H1 (cell line): ENCODE measurements around the gene DCBLD2. TPM values are rescaled to one million over a fixed set of nuclear protein-coding genes. Genes with fewer than 3 reads are reported as not detected.

Experiments used
- CTCF ChIA-PET: fragments of 300-600 bp; sonication (Branson Sonifier 250); formaldehyde crosslinking; loops from one replicate; lab custom pipeline; 2021; ENCODE audit not compliant: partially characterized antibody; lab: Charles Lee
- POLR2A ChIA-PET: fragments of 300-600 bp; sonication (Branson Sonifier 250); formaldehyde crosslinking; loops from one replicate; lab custom pipeline; 2021; ENCODE audit warnings: inconsistent platforms; ENCODE audit not compliant: partially characterized antibody; lab: Charles Lee
- DNase-seq, 2 experiments: peaks; one replicate each; pipeline versions ENCODE4 v3.0.0 to v3.0.0-alpha.2; 2010 to 2022; ENCODE audit warnings: low spot score in 2 of 2, low read depth in 1 of 2, mixed read lengths in 1 of 2
- FAIRE-seq: peaks from 2 replicates; lab custom pipeline; 2011; peaks lifted over from hg19 to GRCh38; lab: Jason Lieb, UNC
- H2AFZ ChIP-seq: 2 replicates; pipeline ENCODE4 v1.8.1; 2012; ENCODE audit warnings: low read length, inconsistent platforms
- H2AK5ac ChIP-seq: 2 replicates; pipeline ENCODE4 v1.6.1; 2013; ENCODE audit warnings: low read depth, low read length
- H2BK120ac ChIP-seq: replicated peaks from 2 replicates; pipeline ENCODE3; 2013; ENCODE audit warnings: low read depth, low read length, inconsistent platforms
- H2BK12ac ChIP-seq: 2 replicates; pipeline ENCODE4 v1.6.1; 2013; ENCODE audit warnings: low read depth, low read length
- H2BK15ac ChIP-seq: 2 replicates; pipeline ENCODE4 v1.6.1; 2013; ENCODE audit warnings: low read length
- H2BK20ac ChIP-seq: 2 replicates; pipeline ENCODE4 v1.6.1; 2013; ENCODE audit warnings: low read length
- H2BK5ac ChIP-seq: 2 replicates; pipeline ENCODE4 v1.6.1; 2013; ENCODE audit warnings: low read depth, low read length
- H3K14ac ChIP-seq: 2 replicates; pipeline ENCODE4 v1.6.1; 2013; ENCODE audit warnings: inconsistent platforms; ENCODE audit not compliant: insufficient read length
- H3K18ac ChIP-seq: 2 replicates; pipeline ENCODE4 v1.6.1; 2013; ENCODE audit warnings: low read length; ENCODE audit errors: extremely low read depth
- H3K23ac ChIP-seq: 2 replicates; pipeline ENCODE4 v1.6.1; 2013; ENCODE audit warnings: inconsistent platforms; ENCODE audit not compliant: insufficient read length
- H3K23me2 ChIP-seq: 2 replicates; pipeline ENCODE4 v1.6.1; 2013; ENCODE audit warnings: low read depth, low read length
- H3K27ac ChIP-seq: 2 replicates; pipeline ENCODE4 v1.6.1; 2011; ENCODE audit warnings: low read depth, low read length, inconsistent platforms
- H3K27me3 ChIP-seq, 4 experiments: replicated peaks in 1 of 4; 1 replicate in 1 of 4; 2 replicates in 3 of 4; pipeline versions ENCODE4 v1.6.1 to v1.8.1; 2011 to 2013; ENCODE audit warnings: low read length in 3 of 4, mild to moderate bottlenecking in 3 of 4, inconsistent platforms in 2 of 4, mixed read lengths in 2 of 4, moderate library complexity in 1 of 4; ENCODE audit not compliant: control insufficient read depth in 3 of 4, insufficient read depth in 3 of 4; ENCODE audit errors: extremely low read depth in 1 of 4
- H3K36me3 ChIP-seq, 4 experiments: 2 replicates each; pipeline versions ENCODE4 v1.6.1 to v1.8.1; 2011 to 2013; ENCODE audit warnings: mild to moderate bottlenecking in 4 of 4, low read length in 3 of 4, moderate library complexity in 2 of 4, control low read depth in 1 of 4, inconsistent platforms in 1 of 4; ENCODE audit not compliant: insufficient read depth in 4 of 4, control insufficient read depth in 2 of 4
- H3K4ac ChIP-seq: replicated peaks from 2 replicates; pipeline ENCODE3; 2013; ENCODE audit warnings: low read length, low read depth, mixed read lengths, inconsistent platforms; ENCODE audit not compliant: insufficient read length
- H3K4me1 ChIP-seq, 4 experiments: replicated peaks in 1 of 4; 1 replicate in 1 of 4; 2 replicates in 3 of 4; pipeline versions ENCODE4 v1.6.1 to v1.8.1; 2011 to 2013; ENCODE audit warnings: low read length in 3 of 4, inconsistent platforms in 2 of 4, mixed read lengths in 1 of 4; ENCODE audit not compliant: insufficient read depth in 4 of 4, control insufficient read depth in 3 of 4
- H3K4me2 ChIP-seq, 2 experiments: 2 replicates each; pipeline versions ENCODE4 v1.6.1 to v1.8.1; 2011 to 2013; ENCODE audit warnings: low read depth in 2 of 2, low read length in 2 of 2, control low read depth in 1 of 2, inconsistent platforms in 1 of 2, mild to moderate bottlenecking in 1 of 2; ENCODE audit not compliant: insufficient read depth in 1 of 2
- H3K4me3 ChIP-seq, 4 experiments: fragments of 200-600, 300-600 bp in 1 of 4; sonication (generic), shearing (Covaris generic), sonication (Bioruptor Twin) in 1 of 4; 2 replicates each; pipeline versions ENCODE4 v1.5.1 to v1.8.1; 2011 to 2016; ENCODE audit warnings: low read length in 4 of 4, low read depth in 3 of 4, control low read depth in 2 of 4, inconsistent platforms in 2 of 4, mild to moderate bottlenecking in 2 of 4, mixed read lengths in 1 of 4, moderate library complexity in 1 of 4; ENCODE audit not compliant: insufficient read depth in 2 of 4; ENCODE audit errors: extremely low read depth in 1 of 4
- H3K56ac ChIP-seq: replicated peaks from 2 replicates; pipeline ENCODE3; 2013; ENCODE audit warnings: low read depth, mild to moderate bottlenecking, mixed read lengths, low read length, inconsistent platforms; ENCODE audit not compliant: insufficient read length
- H3K79me1 ChIP-seq: 2 replicates; pipeline ENCODE4 v1.6.1; 2013; ENCODE audit warnings: low read depth, low read length, control low read depth
- H3K79me2 ChIP-seq, 2 experiments: 2 replicates each; pipeline versions ENCODE4 v1.6.1 to v1.8.1; 2012 to 2013; ENCODE audit warnings: low read length in 2 of 2, mild to moderate bottlenecking in 2 of 2, inconsistent platforms in 1 of 2; ENCODE audit not compliant: insufficient read depth in 2 of 2, control insufficient read depth in 1 of 2
- H3K9ac ChIP-seq, 4 experiments: replicated peaks in 1 of 4; 1 replicate in 1 of 4; 2 replicates in 3 of 4; pipeline versions ENCODE4 v1.6.1 to v1.8.1; 2011 to 2013; ENCODE audit warnings: low read depth in 3 of 4, low read length in 3 of 4, control low read depth in 2 of 4, mild to moderate bottlenecking in 2 of 4, moderate library complexity in 2 of 4, inconsistent platforms in 1 of 4; ENCODE audit errors: extremely low read depth in 1 of 4
- H3K9me3 ChIP-seq, 2 experiments: 2 replicates each; pipeline versions ENCODE4 v1.6.1 to v1.8.1; 2012 to 2013; ENCODE audit warnings: mild to moderate bottlenecking in 2 of 2, moderate library complexity in 2 of 2, control low read depth in 1 of 2, inconsistent platforms in 1 of 2, low read depth in 1 of 2, low read length in 1 of 2, mixed read lengths in 1 of 2; ENCODE audit not compliant: insufficient read depth in 2 of 2
- H4K20me1 ChIP-seq, 2 experiments: replicated peaks in 1 of 2; 2 replicates each; pipeline versions ENCODE3 to v1.8.1; 2011 to 2013; ENCODE audit warnings: inconsistent platforms in 2 of 2, low read length in 2 of 2, mild to moderate bottlenecking in 1 of 2; ENCODE audit not compliant: insufficient read depth in 2 of 2, control insufficient read depth in 1 of 2
- H4K5ac ChIP-seq: 2 replicates; pipeline ENCODE4 v1.6.1; 2013; ENCODE audit warnings: low read length, low read depth, mixed read lengths, inconsistent platforms; ENCODE audit not compliant: insufficient read length
- H4K8ac ChIP-seq: 2 replicates; pipeline ENCODE4 v1.8.0; 2013; ENCODE audit warnings: mild to moderate bottlenecking, moderate library complexity, low read length, inconsistent platforms; ENCODE audit not compliant: insufficient read depth; ENCODE audit errors: extremely low read depth
- H4K91ac ChIP-seq: replicated peaks from 2 replicates; pipeline ENCODE3; 2013; ENCODE audit warnings: low read length, mixed read lengths, inconsistent platforms; ENCODE audit not compliant: insufficient read length
- CBX5 ChIP-seq: fragments of 300-800, 300-1000 bp; sonication (generic); IDR thresholded peaks from 2 replicates; pipeline ENCODE4 v1.7.1; 2016; ENCODE audit warnings: antibody characterized with exemption, low read length, low read depth
- EP300 ChIP-seq, 2 experiments: IDR thresholded peaks; 1 replicate in 1 of 2; 2 replicates in 1 of 2; pipeline ENCODE4 v1.6.1; 2011 to 2012; ENCODE audit warnings: low read depth in 2 of 2, low read length in 2 of 2, mild to moderate bottlenecking in 2 of 2, borderline replicate concordance in 1 of 2, inconsistent platforms in 1 of 2, moderate library complexity in 1 of 2
- GABPA ChIP-seq: IDR thresholded peaks from 2 replicates; pipeline ENCODE4 v1.6.1; 2011; ENCODE audit warnings: mild to moderate bottlenecking, low read length, moderate library complexity, borderline replicate concordance; ENCODE audit not compliant: insufficient read depth
- NRF1 ChIP-seq: IDR thresholded peaks from 2 replicates; pipeline ENCODE4 v1.6.1; 2011; ENCODE audit warnings: mild to moderate bottlenecking, low read depth, low read length, improper control_type of control experiment
- RBBP5 ChIP-seq: IDR thresholded peaks from 2 replicates; pipeline ENCODE4 v1.7.1; 2012; ENCODE audit warnings: low read depth, mild to moderate bottlenecking, inconsistent platforms, low read length, moderate library complexity, borderline replicate concordance
- SP1 ChIP-seq: IDR thresholded peaks from 2 replicates; pipeline ENCODE4 v1.6.1; 2011; ENCODE audit warnings: low read depth, low read length
- ZNF274 ChIP-seq: IDR thresholded peaks from 2 replicates; pipeline ENCODE4 v1.7.0; 2012; ENCODE audit warnings: low read length, borderline replicate concordance; ENCODE audit errors: extremely low read depth
- WGBS, 2 experiments: shearing (Covaris generic) in 1 of 2; methylation state at CpG; one replicate each; pipeline versions ENCODE4 v1.1.6 to v1.1.7; 2013 to 2015; ENCODE audit warnings: low lambda C conversion rate in 2 of 2, mixed read lengths in 2 of 2, inconsistent platforms in 1 of 2, low coverage in 1 of 2, missing lambda C conversion rate in 1 of 2; ENCODE audit not compliant: insufficient replicate concordance in 2 of 2, insufficient coverage in 1 of 2, insufficient read length in 1 of 2; ENCODE audit errors: extremely low coverage in 1 of 2, missing lambda C conversion rate in 1 of 2; 5-methylcytosine and 5-hydroxymethylcytosine counted together
- polyA plus RNA-seq, 7 experiments: library from polyadenylated mRNA; depleted of rRNA in 3 of 7; stranded (reverse) in 5 of 7; unstranded in 2 of 7; fragments of >200 nt in 5 of 7; fragments of 200-250 nt in 2 of 7; gene quantifications; 1 replicate in 5 of 7; 2 replicates in 1 of 7; 4 replicates in 1 of 7; pipeline versions ENCODE4 v1.2.1 to v1.2.3, GENCODE V29; 2011 to 2013; ENCODE audit warnings: missing spikeins in 2 of 7, mixed read lengths in 2 of 7
- total RNA-seq: library from RNA; stranded (reverse); fragmentation: NEBNext Ultra II Directional; extraction: Animal tissue kit (Norgen Biotek cat#: 25700); gene quantifications from 2 replicates; pipeline ENCODE4 v1.2.1, GENCODE V29; 2021

DCBLD2 gene
- total and polyA plus RNA-seq, 2 of the 8 experiments (the other 6 are each of a cell fraction or from before 2014, with no cell fraction given): 19.6 to 63.8 TPM

DNA sequence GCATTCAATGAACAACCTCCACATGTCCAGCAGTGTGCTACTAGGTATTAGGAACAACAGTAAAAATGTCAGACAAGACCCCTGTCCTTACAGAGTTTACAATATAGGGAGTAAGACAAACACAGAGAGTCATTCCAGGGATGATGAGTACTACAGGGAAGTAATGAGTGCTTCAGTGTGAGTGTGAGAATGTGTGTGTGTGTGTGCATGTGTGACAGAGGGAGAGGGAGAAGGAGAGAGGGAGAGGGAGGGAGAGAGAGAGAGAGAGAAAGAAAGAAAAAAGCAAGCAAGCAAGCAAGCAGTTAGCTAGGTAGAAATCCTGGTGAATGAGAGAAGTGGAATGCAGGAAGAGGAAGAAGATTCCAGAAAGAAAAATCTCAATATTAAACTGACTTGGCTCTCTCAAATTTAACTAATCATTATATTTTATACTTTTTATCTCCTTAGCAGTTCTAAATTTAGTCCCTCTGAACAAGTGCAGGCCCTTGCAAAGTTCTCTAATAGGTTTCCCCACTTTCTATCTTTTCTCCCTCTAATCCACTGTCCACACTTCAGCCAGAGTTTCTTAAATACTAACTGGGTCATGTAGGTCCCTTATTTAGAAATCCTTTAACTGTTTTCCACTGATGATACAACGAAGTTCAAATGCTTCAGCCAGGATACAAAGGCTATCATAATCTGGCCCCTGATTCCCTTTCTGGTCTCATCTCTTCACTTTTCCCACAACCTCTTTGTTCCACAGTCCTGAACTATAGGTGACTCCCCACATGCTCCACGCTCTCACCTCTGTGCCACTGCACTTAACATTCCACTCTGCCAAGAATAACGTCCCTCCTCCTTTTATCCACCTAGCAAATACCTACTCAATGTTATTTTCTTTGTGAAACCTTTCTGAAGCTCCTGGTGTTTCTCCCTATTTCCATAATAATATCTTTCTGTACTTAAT is 10.3 kb downstream of the DCBLD2 start:
- no peak overlapping the region for H4K5ac ChIP-seq
- no peaks in the 10 kb centered on the region; the same call in 1 of the 2 replicates for H3K23me2 ChIP-seq
- peaks cover 2 to 15% (median 11%) of the 10 kb centered on the region in 4 experiments; a peak in 6 of 7 replicates for H3K4me1 ChIP-seq
- no peak overlapping the region for H3K4ac ChIP-seq
- H2BK12ac ChIP-seq: no peak overlapping the region
- H3K79me2 ChIP-seq: peaks cover 17 to 100% of the 10 kb centered on the region in 2 experiments
- no peak overlapping the region for H2AFZ ChIP-seq
- H3K14ac ChIP-seq: no peak overlapping the region
- no peak overlapping the region for H2BK5ac ChIP-seq
- no peak overlapping the region for H3K4me3 ChIP-seq
- no peak overlapping the region for H3K56ac ChIP-seq
- ChIA-PET CTCF (no interaction called here), POLR2A (interaction anchor here (6.9 kb wide), 1 partner anchor 10 kb away, joined by 54 read pairs; the partner anchor contains the start of gene DCBLD2)
- TF ChIP-seq ZNF274: no peak
- TF ChIP-seq NRF1: no peak
- TF ChIP-seq RBBP5: no peak
- no peak for TF ChIP-seq CBX5
- no peak for TF ChIP-seq GABPA
- TF ChIP-seq SP1: peak; percentile 56; the same call in 1 of the 2 replicates
- no peak for TF ChIP-seq EP300 (IDR thresholded peaks at IDR 0.05; ENCODE audit: borderline replicate concordance in 1 of 2, low read depth in 2 of 2, low read length in 2 of 2)
- TF ChIP-seq, all 59 proteins: peak for 1
- no peak overlapping the region for H2AK5ac ChIP-seq
- H3K9ac ChIP-seq: no peak overlapping the region
- H3K79me1 ChIP-seq: peaks cover 4% of the 10 kb centered on the region; the same call in 1 of the 2 replicates
- H3K4me2 ChIP-seq: peak overlapping the region in 1 of 2 experiments; percentile 11; a peak in 2 of 4 replicates
- H3K27me3 ChIP-seq: no peaks in the 10 kb centered on the region
- H2BK20ac ChIP-seq: no peak overlapping the region
- 53% methylated on average over 3 of the region's 3 CpGs; no CpG with 5 or more reads in 1 of the 2 experiments for WGBS, 2 experiments
- H3K27ac ChIP-seq: no peak overlapping the region
- no peak overlapping the region for H4K8ac ChIP-seq
- H3K23ac ChIP-seq: no peak overlapping the region
- DNase-seq: no peak
- no peak overlapping the region for H2BK120ac ChIP-seq
- no peaks in the 10 kb centered on the region for H3K36me3 ChIP-seq
- no peak overlapping the region for H2BK15ac ChIP-seq
- H3K9me3 ChIP-seq: no peaks in the 10 kb centered on the region
- FAIRE-seq: no peak
- H4K20me1 ChIP-seq: peaks cover 6 to 21% of the 10 kb centered on the region in 2 experiments
- H4K91ac ChIP-seq: no peak overlapping the region
- peak overlapping the region; percentile 11; the same call in 1 of the 2 replicates for H3K18ac ChIP-seq
